Fibroblast of skin of scalp (primary cell): ENCODE data around the gene PCSK7.
"Not testable (repeated sequence)": the region's sequence is repeated elsewhere in the genome, so short reads cannot be mapped to it uniquely, and the experiment has no call there.

ENCODE experiments used
- DNase-seq: peaks from one replicate; pipeline ENCODE4 v3.0.0-alpha.2; 2013

PCSK7 gene

DNA sequence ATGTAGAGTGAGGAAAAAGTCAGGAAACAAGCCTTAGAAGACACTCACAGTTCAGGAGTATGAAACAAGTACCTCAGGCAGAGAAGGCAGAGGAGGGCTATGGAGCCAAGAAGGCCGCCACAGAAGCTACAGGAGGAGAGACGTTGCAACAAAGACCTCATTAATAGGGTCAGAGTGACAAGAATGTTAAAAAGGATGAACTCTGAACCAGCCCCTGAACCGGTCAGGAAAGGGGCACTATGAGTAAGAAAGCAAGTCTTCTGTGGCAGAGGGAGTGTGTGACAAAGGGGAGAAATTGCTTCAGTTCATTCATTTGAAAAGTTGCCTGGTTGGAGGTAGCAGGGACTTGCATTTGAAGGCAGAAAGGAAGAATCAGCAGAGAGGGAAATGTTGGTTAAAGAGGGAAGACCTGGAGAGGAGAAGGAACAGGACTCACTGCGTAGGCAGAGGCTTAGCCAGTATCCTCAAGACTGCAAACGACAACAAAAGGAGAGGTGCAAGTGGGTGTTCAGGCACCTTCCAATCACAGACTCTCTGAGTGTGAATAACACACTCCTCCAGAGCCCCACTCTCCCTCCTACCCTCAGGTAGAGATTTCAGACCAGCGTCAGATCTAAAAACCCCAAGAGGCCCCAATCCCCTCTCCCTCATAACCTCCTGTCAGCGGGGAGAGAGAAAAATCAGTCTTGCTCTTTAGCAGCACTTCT lies 17.3 kb downstream of the PCSK7 start:
- no peak for DNase-seq

DNA sequence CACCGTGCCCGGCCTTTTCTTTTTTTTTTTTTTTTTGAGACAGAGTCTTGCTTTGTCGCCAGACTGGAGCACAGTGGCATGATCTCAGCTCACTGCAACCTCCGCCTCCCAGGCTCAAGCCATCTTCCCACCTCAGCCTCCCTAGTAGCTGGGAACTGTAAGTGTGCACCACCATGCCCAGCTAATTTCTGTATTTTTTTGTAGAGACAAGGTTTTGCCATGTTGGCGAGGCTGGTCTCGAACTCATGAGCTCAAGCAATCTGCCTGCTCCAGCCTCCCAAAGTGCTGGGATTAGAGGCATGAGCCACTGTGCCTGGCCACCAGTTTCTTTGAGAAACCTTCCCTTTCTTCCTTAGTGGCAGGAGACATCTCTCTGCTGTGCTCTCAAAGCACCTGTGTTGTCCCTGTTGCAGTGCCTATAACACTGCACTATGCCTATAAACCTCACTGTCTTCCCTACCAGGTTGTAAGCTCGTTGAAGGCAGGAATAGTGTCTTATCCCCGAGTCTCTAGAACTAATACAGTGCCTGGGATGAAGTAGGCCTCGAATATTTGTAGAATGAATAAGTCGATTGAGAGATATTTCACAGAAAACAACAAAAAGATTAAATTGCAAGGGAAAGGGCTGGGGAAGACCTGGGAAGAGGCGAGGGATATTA lies 19.0 kb downstream of the PCSK7 start:
- no peak for DNase-seq

DNA sequence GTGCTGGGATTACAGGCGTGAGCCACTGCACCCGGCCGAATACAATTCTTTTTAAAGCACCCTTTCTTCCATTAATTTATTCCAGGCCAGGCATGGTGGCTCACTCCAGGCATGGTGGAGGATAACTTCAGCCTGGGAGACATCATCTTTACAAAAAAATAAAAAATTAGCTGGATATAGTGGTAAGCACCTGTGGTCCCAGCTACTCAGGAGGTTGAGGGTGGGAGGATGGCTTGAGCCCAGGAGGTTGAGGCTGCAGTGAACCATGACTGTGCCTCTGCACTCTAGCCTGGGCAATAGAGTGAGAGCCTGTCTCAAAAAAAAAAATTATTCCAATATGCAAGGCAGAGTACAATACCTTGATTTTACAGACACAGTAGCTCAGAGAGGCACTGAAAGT lies 21.3 kb downstream of the PCSK7 start:
- DNase-seq = peak; percentile 25

DNA sequence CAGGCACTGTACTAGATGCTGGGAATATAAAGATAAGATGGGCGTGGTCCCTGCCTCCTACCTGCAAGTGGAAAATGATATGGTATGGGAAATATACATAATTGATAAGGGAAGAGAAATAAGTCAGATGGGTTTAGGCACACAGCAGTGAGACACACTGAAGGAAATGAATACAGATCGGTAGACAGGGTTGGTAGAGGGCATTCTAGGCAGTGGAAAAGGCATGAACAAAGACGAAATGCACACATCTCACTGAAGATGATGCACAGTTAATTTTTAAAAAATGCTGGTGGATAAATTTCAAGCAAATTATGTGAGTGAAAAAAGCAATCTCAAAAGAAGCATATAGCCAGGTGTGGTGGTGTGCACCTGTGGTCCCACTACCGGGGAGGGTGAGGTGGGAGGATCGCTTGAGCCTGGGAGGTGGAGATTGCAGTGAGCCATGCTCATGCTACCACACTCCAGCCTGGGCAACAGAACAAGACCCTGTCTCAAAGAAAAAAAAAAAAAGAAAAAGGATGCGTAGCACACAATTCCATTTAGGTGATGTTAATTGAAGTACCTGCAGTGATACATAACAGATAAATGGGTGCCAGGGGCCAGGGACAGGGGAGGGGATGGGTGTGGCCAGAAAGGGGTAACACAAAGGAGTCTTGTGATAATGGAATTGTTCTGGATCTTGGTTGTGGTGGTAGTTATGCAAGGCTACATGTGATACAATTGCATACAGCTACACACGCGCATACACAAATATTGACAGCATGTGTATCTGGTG lies 22.3 kb downstream of the PCSK7 start:
- DNase-seq = peak; percentile 68

DNA sequence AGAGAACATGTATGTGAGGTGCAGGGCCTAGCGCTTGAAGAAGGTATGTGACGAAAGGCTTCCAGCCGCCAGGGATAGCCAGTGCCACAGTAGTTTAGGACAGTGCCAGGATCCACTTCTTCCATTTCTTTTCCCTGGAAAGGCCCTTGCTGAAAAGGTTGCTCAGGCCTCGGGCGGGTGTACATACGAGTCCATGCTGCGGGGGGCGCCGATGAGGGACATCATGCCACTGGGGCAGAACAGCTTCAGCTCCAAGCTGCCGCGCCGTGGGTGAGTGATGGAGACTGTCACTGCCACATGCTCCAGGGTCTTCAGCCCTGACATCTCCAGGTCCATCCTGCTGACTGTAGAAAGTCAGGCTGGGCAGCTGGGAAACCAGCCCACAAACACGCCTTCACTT lies 23.2 kb downstream of the PCSK7 start:
- peak; percentile 68 for DNase-seq

DNA sequence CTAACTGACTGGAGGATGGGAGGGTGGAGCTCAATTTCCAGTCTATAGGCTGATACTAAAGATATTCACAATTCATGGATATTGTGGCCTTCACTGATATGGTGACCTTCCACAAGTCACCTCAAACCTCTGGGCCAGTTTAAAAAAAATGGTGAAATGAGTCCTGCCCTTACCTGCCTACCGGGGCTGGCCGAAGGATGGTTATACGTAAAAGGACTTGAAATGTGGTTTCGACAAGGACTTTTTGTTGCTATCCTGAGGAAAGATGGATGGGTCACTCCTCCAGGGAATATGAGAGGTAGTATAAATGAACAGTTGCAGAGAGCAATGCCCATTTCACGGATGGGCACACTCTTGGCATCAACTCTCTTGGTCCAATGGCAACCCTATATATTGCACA lies 24.4 kb downstream of the PCSK7 start:
- DNase-seq = not testable (repeated sequence)

DNA sequence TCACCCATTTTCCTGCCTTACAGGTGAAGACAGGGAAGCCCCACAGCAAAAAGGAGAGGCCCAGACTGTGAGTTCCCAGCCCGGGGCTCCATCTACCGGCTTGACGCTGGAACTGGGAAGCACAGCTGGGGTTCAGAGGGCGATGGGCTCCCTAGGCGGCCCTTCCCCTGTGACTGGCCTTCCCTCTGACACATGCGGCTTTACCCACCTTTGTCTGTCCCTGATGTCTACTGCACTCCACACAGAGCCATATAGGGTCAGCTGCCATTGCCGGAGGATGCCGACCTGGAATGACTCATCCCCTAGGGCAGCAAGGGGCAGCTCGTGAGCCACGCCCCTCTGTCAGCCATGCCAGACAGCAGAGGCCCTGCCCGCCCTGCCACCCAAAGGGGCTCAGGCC lies 25.0 kb downstream of the PCSK7 start:
- DNase-seq = not testable (repeated sequence)

DNA sequence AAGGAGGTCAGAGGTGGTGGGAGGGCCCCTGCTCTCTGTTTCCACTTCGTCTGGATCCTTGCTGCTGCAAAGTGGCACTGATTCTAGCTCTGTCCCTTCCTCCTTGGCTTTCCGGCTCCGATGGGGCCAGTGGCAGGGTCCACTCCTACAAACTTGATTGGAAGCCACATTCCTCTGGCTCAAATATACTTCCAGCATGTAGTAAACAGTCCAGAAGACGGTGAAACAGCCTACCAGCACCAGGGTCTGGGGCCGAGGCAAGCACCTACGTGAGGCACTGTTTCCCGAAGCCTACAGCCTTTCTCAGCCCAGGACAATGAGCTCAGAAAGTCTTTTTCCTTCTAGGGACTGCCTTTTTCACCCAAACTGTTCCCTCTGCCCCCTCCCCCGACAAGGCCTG lies 25.8 kb downstream of the PCSK7 start:
- not testable (repeated sequence) for DNase-seq

DNA sequence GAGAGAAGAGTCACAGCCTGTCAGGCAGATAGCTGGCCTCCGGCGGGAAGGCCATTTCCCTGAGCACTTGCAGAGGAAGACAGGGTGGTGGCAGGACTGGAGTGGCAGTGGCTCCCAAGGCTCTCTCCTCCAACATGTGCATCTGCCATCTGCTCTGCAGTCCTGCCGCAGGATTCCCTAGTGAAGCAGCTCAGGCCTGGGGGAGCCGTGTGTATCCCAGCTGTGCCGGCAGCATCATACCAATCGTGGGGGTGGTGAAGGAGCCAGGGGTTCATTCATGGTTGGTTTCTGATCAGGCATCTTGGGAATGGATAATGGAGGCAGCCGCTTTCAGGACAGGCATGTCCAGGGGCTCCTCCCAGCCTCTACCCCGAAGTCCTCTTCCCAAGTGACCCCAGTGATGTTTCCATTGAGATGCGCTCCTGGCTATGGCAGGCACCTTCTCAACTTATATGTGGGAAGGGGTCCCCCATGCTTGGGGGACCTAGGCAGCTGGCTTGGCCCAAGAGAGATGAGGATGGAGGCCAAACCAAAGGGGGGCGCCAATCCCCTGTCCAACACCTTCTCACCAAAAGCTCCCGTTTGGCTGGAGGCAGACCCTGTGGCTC lies 26.6 kb downstream of the PCSK7 start:
- DNase-seq = peak; percentile 20

DNA sequence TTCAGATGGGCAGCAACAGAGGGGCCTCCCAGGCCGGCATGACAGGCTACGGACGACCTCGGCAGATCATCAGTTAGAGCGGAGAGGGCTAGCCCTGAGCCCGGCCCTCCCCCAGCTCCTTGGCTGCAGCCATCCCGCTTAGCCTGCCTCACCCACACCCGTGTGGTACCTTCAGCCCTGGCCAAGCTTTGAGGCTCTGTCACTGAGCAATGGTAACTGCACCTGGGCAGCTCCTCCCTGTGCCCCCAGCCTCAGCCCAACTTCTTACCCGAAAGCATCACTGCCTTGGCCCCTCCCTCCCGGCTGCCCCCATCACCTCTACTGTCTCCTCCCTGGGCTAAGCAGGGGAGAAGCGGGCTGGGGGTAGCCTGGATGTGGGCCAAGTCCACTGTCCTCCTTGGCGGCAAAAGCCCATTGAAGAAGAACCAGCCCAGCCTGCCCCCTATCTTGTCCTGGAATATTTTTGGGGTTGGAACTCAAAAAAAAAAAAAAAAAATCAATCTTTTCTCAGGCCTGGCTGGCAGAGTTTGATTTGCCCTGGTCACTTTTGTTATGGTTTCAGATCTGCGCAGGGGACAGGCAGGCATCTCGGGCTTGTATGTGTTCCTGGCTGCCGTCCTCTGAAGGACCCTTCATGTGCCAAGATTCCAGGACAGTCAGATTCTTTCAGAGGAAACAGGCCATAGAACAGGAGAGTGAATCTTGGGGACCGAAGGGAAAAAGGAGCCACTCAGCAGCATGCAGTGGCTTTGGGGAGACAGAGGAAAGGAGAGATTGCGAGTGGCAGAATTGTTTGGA lies 27.4 kb downstream of the PCSK7 start:
- peak; percentile 18 for DNase-seq

DNA sequence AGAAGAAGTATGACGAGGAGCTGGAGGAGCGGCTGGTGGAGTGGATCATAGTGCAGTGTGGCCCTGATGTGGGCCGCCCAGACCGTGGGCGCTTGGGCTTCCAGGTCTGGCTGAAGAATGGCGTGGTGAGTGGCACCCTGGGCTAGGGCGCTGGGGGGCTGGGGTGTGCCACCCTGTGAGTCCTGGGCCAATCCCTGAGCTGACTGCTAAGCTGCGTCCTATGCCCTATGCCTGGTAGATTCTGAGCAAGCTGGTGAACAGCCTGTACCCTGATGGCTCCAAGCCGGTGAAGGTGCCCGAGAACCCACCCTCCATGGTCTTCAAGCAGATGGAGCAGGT lies 28.8 kb downstream of the PCSK7 start:
- DNase-seq = peak; percentile 17

DNA sequence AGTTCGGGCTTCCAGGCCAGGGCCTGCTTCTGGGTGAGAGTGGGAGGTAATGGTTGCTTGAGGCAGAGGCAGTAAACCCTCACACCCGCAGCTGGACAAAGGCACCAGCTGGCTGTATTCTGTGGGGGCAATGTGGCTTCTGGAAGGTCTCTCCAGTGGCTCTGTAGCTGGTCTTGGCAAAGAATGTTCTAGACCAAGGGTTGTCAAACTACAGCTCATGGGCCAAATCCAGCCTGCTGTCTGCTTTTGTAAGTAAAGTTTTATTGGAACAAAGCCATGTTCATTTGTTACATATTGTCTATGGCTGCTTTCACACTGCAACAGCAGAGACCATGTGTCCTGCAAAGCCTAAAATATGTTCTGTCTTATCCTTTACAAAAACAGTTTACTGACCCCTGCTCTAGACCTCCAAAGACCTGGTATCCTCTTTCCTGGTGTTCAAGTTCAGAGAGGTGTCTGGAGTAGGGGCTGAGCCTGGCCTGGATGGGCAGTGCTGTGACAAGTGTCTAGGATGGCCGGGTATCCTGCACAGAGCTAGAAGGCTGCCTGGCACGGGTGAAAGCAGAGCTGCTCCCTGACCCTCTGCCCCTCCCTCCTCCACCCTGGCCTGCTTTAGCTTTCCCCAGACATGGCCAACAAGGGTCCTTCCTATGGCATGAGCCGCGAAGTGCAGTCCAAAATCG lies 29.3 kb downstream of the PCSK7 start:
- DNase-seq = peak; percentile 20

DNA sequence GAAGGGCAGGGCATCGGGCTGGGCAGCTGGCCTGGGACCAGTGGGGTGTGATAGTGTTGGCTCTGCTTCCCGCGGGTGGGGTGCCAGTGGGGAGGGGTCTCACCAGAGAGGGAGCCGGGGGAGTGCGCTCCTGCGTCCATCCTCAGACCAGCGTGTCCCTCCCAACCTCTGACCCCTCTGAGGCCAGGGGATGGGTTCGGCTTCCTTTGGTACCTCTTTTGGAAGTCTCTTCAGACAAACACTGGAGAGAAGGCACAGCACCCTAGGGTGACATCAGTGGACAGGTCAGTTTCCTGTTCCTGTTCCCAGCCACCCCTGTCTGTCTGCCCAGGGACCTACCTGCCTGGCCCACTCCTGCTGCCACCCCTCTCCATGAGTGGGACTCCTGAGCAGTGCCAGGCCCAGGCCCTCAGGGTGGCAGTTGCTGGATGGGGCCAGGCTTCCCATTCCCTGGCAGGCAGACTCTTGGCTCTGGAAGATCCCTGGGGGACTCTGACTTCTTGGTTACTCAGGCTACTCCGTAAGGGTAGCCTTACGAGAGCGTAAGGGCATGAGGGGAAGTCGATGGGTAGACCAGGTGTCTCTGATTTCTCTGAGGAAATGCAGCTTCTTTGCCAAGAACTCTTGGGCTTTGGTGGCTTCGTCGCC lies 30.1 kb downstream of the PCSK7 start:
- DNase-seq = peak; percentile 29

DNA sequence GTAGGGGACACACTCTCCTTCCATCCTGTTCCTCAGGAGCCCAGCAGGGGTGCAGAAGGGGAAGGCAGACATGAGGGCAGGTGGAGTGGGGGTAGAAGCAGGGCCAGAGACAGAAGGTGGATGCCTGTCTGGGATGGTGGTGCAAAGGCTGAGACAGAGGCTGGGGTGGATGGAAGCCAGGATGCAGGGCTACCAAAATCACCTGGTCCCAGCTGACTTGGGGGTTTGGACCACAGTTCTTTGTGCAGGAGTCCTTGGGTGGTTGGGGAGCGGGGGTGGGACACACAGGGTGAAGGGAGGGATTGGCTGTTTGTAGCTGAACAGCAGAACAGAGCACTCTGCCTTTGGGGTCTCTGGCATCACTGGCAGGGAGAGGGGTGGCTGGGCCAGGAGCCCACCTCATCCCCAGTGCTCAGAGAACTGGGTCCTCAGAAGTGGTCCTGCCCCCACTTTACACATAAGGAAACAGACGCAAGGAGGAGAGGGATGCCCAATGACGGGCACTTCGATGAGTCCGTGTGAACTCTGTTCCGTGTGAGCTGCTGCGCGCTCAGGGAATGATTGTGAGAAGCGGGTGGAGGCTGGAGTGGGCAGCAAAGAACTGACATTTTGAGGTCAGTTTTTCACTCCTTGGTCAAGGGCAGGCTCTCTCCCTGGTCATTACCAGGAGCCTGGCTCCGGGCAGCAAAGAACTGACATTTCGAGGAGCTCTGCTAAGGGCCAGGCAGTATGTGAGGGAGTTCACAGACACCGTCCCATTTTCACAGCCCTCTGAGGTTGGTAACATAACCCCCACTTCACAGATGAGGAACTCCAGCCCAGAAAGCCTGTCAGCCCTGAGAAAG lies 30.8 kb downstream of the PCSK7 start:
- peak; percentile 29 for DNase-seq

DNA sequence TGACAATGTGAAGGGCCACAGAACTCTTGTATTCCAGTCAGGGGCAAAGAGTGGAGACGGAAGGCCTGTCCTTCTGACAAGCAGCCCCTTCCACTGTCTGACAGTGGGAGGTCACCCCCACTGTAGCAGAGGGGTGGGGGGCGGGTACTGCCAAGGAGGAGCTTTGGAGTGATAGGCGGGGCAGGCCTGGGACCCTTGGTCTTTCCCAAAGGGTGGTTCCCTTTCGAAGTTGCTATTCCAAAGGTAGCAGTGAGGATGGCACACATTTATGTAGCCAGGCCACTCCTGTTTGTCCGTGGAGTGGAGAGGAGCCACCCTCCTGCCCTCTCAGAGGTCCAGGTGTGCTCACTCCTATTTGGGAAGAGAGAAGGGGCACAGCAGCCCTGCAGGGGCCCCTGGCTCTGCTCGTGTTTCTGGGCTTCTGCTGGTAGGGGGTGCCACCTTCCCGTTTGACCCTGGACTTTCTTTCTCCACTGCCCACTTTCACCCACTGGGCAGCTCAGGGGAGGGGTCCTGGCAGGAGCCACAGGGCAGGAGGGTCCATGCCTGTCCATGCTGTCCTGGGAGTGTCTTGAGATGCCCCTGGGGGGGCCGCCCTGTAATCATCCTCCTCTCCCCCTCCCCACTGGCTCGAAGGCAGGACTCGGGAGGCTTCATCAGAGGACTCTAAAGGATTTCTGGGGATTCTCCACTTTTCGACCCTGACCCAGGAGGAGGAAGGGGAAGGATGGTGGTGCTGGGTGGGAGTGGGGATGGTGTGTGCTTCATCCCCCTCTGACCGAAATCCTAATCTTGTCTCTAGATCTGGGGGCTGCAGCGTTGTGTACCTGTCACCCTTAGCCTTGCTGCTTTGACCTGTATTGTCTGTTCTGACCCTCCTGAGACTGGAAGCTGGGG lies 31.7 kb downstream of the PCSK7 start:
- DNase-seq = peak; percentile 70

DNA sequence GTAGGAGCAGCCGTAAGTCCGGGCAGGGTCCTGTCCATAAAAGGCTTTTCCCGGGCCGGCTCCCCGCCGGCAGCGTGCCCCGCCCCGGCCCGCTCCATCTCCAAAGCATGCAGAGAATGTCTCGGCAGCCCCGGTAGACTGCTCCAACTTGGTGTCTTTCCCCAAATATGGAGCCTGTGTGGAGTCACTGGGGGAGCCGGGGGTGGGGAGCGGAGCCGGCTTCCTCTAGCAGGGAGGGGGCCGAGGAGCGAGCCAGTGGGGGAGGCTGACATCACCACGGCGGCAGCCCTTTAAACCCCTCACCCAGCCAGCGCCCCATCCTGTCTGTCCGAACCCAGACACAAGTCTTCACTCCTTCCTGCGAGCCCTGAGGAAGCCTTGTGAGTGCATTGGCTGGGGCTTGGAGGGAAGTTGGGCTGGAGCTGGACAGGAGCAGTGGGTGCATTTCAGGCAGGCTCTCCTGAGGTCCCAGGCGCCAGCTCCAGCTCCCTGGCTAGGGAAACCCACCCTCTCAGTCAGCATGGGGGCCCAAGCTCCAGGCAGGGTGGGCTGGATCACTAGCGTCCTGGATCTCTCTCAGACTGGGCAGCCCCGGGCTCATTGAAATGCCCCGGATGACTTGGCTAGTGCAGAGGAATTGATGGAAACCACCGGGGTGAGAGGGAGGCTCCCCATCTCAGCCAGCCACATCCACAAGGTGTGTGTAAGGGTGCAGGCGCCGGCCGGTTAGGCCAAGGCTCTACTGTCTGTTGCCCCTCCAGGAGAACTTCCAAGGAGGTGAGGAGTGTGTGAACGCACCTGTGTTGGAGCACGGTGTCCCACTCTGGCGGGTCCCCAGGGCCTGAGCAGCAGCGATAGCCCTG lies 32.6 kb downstream of the PCSK7 start, which contains the start of gene TAGLN:
Gene TAGLN, plus strand, starts transcription at position 318 of the 863 bp plus-strand sequence. CDS start 3,644 bp downstream, outside the sequence.
- DNase-seq = peak; percentile 100

DNA sequence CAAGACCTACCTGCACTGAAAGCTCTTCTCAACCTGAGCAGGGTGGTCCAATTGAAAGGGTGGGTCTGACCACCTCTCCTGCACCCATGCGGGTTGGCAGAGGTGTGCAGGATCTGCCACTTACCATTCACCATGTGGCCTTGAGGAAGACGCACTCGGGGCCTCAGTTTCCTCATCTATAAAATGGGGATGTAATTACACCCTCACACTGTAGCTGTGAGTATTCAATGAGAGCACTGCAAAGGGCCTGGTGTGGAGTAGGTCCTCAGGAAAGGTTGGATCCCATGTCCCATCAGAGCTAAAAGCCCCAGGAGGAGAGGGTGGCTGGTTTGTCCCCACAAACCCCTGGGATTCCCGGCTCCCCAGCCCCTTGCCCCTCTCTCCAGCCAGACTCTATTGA lies 33.3 kb downstream of the PCSK7 start:
- DNase-seq = no peak
